ENCODE measurements around the gene SLC9C1.
"Not testable (repeated sequence)": the region's sequence is repeated elsewhere in the genome, so short reads cannot be mapped to it uniquely, and the experiment has no call there.

Gene SLC9C1

DNA sequence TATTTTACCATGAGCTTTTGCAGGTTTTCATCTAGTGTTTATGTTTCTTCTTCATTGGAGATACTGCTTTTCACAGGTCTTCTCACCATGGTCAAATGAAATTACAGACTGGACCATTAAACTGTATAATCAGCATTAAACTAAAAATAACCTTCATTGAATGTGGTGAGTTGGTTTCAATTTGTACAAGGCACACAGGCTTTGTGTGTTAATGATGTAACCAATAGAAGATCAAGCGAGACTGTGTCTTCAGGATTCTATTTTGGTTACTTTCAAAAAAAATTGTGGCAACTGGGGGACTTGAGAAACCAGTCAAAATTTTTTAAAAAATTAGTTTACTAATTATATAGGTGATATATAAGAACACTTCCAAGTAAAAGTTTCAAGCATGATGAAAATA, 106.7 kb downstream of the SLC9C1 start:
- DNase-seq (ENCODE audit: low read depth) = no peak

DNA sequence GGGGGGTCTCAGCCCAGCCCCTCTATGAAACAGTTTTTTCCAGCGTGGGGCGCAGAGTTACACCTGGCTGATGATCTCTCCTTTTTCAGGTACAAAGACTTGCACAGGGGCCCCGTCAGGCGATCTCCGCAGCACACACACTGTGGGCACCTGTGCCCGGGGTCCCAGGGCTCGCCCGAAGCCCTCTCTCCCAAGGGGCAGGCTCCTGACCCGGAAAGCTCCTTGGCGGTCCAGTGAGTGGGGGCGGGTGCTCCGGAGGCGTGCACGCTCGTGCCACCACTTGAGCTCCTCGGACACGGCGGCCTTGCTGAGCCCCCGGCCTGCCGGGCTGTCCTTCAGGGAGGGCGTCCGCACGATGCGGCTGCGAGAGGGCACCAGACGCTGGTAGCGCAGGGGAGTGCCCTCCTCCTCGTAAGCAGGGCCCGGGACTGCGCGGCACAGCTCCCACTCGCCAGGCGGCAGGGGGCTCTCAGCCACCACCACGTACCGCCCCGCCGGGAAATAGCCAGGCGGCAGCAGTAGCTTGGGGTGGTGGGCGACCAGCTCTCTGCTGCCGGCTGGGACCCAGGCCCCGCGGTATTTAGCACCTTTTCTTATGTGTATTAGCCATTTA, 108.5 kb downstream of the SLC9C1 start:
- DNase-seq (ENCODE audit: low read depth) = not testable (repeated sequence)

- DNase-seq (ENCODE audit: low read depth) = no peak
Observed at GRCh38 chr3:112175646-112176045, 118.4 kb downstream of the SLC9C1 start.

GRCh38 chr3:112175037-112175436, 119.0 kb downstream of the SLC9C1 start:
- no peak for DNase-seq (ENCODE audit: low read depth)

- no peak for DNase-seq (ENCODE audit: low read depth)
Observed at GRCh38 chr3:112171144-112171543, 122.9 kb downstream of the SLC9C1 start.

DNA sequence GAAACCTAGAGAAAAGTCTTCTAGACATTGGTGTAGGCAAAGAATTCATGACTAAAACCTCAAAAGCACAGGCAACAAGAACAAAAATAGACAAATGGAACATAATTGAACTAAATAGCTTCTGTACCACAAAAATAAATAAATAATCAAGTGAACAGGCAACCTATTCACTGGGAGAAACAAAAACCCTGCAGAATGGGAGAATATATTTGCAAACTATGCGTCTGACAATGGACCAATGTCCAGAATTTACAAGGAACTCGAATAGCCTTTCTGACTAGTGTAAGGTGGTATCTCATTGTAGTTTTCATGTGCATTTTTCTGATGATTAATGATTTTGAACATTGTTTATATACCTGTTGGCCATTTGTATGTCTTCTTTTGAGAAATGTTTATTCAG, 124.0 kb downstream of the SLC9C1 start:
- DNase-seq (ENCODE audit: low read depth) = no peak

GRCh38 chr3:112167758-112168157, 126.3 kb downstream of the SLC9C1 start:
- DNase-seq (ENCODE audit: low read depth) = no peak

DNA sequence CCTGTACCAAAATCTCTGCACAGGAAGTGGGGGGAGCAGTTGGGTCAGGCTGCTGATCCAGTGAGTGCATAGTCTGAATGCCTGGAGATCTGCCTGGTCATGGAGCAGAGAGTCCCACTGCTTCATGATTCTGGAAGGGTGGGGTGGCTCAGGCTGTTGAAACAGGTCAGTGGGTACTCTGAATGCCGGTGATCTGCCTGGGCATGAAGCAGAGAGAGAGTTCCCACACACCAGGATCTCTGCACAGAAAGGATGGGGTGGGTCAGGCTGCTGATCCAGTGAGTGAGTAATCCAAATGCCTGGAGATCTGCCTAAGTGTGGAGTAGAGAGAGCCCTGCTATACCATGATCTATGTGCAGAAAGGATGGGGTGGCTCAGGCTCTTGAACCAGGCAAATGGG, 144.9 kb downstream of the SLC9C1 start:
- DNase-seq (ENCODE audit: low read depth) = no peak

- DNase-seq (ENCODE audit: low read depth) = no peak
Observed at GRCh38 chr3:112143689-112144088, 150.3 kb downstream of the SLC9C1 start.

GRCh38 chr3:112143251-112143650, 150.8 kb downstream of the SLC9C1 start:
- no peak for DNase-seq (ENCODE audit: low read depth)

GRCh38 chr3:112141293-112141692, 152.7 kb downstream of the SLC9C1 start:
- DNase-seq (ENCODE audit: low read depth) = no peak

- no peak for DNase-seq (ENCODE audit: low read depth)
Observed at GRCh38 chr3:112140584-112140983, 153.4 kb downstream of the SLC9C1 start.

DNA sequence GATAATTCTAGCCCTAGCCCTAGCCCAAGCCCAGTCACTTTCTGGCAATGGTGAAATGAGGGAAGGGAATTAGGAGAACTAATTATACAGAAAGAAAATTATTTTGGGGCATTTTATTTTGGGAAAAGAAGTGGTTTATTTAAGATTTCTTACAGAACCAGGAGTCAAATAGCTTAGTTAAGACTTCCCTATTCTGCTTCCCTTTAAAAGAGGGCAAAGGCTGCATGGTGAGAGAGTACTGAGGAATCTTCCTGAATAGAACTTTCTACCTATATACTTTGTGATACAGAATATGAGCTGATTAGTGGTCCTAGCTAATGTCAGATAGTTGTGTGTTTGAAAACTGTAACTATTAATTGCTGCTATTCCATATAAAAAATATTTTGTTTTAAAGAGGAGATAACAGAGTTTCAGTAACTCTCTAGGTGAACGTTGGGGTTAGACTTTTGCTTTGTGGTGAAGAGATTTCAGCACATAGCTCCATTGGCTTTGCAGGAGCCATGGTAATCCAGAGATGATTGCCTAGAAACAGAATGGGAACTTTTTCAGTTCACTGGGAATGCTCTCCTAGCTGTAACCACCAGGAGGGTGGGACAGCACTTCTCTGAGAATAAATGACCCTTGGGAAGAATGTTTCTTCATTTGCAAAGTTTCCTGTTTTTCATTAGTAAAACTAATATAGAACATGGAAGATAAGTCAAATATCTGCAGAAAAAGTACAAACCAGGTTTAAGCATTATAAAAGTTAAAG, 155.6 kb downstream of the SLC9C1 start:
- DNase-seq (ENCODE audit: low read depth) = no peak

GRCh38 chr3:112137781-112138180, 156.2 kb downstream of the SLC9C1 start:
- DNase-seq (ENCODE audit: low read depth) = no peak

DNA sequence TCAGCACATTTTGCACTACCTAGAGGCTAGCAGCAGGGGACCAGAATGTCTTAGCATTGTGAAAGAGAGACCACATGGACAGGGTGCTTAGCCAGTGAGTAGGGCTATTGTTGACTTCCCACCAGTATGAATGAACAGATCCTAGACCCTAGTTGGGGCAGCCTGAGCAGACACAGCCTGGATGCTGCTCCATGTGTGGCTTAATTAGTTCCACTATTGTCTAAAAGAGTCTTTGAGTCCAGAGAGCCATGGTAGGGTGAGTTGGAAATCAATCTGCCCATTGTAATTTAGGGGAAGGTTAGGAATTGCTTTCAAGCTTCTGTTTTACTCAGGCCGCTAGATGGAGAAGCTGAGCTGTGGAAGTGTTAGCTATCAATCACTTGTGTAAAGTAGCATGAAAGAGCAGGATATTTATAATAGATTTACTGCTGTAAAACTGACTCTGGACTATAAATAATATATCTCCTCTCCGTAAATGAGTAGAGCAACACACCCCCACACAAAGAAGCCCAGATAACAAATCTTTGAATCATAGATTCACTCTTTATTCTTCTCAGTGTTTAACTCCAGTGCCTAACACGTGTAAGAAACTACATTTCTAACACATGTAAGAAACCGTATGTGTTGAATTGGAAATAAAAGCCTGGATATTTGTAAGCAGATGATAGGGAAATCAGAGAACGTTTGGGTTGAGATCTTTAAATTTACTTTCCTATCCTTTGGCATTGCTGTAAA, 156.9 kb downstream of the SLC9C1 start:
- DNase-seq (ENCODE audit: low read depth) = peak; percentile 11

- no peak for DNase-seq (ENCODE audit: low read depth)
Observed at GRCh38 chr3:112136046-112136445, 158.0 kb downstream of the SLC9C1 start.

DNA sequence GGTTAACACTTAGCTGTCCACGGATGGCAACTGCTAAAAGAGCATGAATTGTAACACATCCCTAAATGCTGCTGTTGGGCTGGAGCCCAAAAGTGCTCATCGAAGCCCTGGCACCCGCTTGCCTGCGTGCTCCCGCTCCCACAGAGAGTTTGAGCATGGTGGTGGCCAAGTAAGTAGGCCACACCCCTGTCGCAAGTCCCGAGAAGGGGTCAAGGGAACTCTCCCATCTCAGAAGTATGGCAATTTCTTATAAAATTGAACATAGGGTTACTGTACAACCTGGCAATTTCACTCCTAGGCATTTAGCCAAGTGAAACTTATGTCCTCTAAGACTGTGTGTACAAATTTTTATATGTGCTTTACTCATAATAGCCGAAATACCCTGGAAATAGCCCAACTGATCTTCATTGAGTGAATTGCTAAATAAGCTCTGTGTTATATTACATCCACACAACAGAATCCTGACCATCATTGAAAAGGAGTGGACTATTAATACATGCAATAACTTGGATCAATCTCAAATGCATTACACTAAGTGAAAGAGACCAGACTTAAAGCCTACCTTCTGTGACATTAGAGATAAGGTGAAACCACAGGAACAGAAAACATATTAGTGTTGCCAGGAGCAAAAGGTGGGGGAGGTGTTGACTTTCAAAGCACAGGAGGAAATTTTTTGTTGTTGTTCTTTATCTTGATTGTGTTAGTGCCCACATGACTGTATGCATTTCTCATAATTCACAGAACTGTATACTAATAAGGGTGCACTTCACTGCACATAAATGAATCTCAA, 159.5 kb downstream of the SLC9C1 start:
- no peak for DNase-seq (ENCODE audit: low read depth)

GRCh38 chr3:112133626-112134334, 160.2 kb downstream of the SLC9C1 start:
- DNase-seq (ENCODE audit: low read depth) = no peak

- no peak for DNase-seq (ENCODE audit: low read depth)
Observed at GRCh38 chr3:112132975-112133448, 161.0 kb downstream of the SLC9C1 start, which contains the start of gene GCSAM. Gene GCSAM, minus strand, starts transcription at chr3:112133248. Its CDS starts 128 bp downstream, at chr3:112133120.

DNA sequence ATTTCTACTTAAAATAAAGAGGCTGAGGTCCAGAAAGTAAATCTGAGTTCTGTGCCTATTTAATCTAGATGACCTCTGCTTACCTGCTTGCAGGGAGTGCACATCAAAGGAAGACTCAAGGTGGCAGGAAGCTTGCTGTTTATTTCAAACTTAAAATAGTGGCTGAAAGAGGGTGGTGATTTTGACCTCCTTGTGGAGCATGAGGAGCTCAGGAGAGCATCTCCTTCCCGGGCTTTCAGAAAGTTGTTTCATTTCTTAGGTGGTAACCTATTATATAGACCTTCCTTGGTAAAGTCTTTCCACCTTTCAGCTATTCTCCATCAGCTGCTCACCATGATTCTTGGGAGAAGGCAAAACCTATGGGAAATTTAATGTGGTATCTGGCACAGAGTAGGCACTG, 161.5 kb downstream of the SLC9C1 start:
- DNase-seq (ENCODE audit: low read depth) = no peak

GRCh38 chr3:112132088-112132487, 161.9 kb downstream of the SLC9C1 start:
- no peak for DNase-seq (ENCODE audit: low read depth)

Data from HS-27A (cell line).